ENCODE data around the gene KLK15.

DNA sequence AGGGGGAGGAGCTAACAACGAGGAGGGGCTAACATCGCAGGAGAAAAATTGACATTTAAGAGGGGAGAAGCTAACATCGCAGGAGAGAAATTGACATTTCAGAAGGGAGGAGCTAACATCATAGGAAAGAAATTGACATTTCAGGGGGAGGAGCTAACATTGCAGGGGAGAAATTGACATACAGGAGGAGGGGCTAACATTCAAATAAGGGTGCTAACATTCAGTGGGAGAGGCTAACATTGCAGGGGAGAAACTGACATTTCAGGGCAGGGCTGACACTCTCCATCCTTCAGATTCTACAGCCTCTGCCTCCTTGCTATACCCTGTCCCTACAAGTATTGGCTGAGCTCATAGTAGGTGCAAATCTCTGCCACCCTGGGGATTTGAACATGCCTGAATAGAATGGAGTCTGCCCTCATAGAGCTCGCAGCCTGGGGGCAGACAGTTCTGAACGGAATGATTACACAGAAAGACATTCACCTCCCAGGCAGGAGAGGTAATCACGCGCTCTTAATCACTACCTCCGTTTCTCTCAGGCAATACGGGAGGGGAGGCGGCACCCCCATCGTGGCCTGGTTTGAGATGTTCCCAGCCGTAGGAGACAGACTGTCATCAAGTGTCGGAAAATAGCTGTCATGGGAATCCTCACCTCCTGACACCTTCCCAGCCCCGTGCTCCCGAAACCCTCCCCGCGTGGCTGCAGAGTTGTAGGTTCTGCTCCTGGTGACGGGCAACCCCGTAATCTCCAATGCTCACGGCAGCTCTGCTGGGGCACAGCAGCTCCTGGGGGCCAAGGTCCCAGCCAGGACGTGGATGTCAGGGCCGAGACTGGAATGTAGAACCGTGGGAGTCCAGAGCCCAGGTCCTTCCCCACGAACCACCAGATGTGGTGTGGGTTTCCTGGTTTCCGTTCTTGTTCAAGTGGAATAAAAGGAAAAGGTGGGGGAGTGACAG, 53.6 kb downstream of the KLK15 start:
- no peak for TF ChIP-seq POLR2AphosphoS5 (IDR thresholded peaks at IDR 0.05)
- no peak for TF ChIP-seq CTCF (IDR thresholded peaks at IDR 0.05)
- TF ChIP-seq EP300 (IDR thresholded peaks at IDR 0.05; ENCODE audit: low read depth), result no peak

All from transverse colon (tissue), 4 donors.